DND-41 (cell line): ENCODE data around the gene AGAP1.

Experiments used
- CTCF ChIP-seq: IDR thresholded peaks from 2 replicates; pipeline ENCODE4 v1.5.1; 2012; ENCODE audit warnings: borderline replicate concordance, low read length, moderate library complexity, mild to moderate bottlenecking; ENCODE audit not compliant: poor library complexity, severe bottlenecking; ENCODE audit errors: extremely low read depth
- EZH2 ChIP-seq: IDR thresholded peaks from 3 replicates; pipeline ENCODE4 v1.6.1; 2012; ENCODE audit warnings: borderline replicate concordance, low read depth, mild to moderate bottlenecking, moderate library complexity, low read length, inconsistent platforms; ENCODE audit not compliant: severe bottlenecking

- TF ChIP-seq CTCF: no peak
- TF ChIP-seq EZH2: no peak
Measured at GRCh38 chr2:235727891-235728799, 234.3 kb downstream of the AGAP1 start.
